ENCODE measurements around the gene PCDHGA10.

The PCDHGA10 gene

DNA sequence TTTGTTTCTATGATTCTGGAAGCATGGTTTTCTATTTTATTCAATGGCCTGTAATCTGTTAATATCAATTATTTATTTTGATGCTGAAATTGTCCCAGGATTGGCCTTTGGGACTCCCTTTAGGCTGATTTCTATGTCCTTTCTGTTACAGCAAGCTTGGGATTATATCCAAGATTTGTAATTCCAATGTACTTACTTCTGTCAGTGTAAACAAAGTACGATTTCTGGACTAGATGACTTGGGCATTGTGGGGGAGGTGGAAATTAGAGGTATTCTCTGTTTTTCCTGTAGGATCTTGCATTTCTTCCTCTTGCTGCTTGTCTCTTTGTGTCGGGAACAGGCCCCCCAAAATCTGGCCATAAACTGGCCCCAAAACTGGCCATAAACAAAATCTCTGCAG lies 21.2 kb downstream of the PCDHGA10 start:
- H3K4me3 ChIP-seq (ENCODE audit: low read length): no peak overlapping the region
- DNase-seq (ENCODE audit: low read depth): no peak
- TF ChIP-seq, protein P1, sequence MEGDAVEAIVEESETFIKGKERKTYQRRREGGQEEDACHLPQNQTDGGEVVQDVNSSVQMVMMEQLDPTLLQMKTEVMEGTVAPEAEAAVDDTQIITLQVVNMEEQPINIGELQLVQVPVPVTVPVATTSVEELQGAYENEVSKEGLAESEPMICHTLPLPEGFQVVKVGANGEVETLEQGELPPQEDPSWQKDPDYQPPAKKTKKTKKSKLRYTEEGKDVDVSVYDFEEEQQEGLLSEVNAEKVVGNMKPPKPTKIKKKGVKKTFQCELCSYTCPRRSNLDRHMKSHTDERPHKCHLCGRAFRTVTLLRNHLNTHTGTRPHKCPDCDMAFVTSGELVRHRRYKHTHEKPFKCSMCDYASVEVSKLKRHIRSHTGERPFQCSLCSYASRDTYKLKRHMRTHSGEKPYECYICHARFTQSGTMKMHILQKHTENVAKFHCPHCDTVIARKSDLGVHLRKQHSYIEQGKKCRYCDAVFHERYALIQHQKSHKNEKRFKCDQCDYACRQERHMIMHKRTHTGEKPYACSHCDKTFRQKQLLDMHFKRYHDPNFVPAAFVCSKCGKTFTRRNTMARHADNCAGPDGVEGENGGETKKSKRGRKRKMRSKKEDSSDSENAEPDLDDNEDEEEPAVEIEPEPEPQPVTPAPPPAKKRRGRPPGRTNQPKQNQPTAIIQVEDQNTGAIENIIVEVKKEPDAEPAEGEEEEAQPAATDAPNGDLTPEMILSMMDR (conservative IDR thresholded peaks at IDR 0.05; ENCODE audit: low read depth, low read length): no peak

DNA sequence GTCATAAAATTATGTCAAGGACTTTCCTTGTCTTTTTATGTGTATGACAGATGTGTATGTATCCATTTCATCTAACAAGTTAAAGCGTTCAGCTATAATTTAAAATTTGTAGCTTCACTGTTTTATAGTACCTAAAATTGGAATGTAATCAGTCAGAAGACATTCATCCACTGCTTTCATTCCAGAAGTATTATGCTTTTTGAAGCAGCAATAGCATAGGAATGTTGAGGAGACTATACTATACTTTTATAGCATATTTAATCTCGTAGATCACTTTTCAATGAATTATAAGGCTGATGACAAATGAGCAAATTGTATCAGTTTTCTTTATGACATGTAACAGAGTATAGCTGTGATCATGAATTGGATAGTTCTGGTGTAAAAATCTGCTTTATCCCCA lies 24.4 kb downstream of the PCDHGA10 start:
- no peak overlapping the region for H3K4me3 ChIP-seq (ENCODE audit: low read length)
- DNase-seq (ENCODE audit: low read depth): no peak

GRCh38 chr5:141439411-141440141 lies 26.8 kb downstream of the PCDHGA10 start:
- H3K4me3 ChIP-seq (ENCODE audit: low read length): no peak overlapping the region
- DNase-seq (ENCODE audit: low read depth): no peak
- TF ChIP-seq, protein P1 (conservative IDR thresholded peaks at IDR 0.05; ENCODE audit: low read depth, low read length): no peak

More for the DNA sequence above, 24.4 kb downstream of the PCDHGA10 start:
- TF ChIP-seq, protein P1 (conservative IDR thresholded peaks at IDR 0.05; ENCODE audit: low read depth, low read length): no peak

DNA sequence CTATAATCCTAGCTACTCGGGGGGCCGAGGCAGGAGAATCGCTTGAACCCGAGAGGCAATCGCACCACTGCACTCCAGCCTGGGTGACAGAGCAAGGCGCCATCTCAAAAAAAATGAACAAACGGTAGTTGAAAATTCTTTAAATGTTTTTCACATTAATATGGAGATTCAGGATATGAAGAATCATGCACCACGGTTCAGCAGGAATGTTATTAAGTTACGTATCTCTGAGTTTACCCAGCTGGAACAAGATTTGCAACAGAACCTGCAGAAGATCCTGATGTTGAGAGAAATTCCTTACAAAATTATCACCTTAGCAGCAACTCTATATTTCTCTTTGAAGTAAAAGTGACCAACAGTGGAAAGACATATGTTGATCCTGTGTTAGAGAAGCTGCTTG lies 27.6 kb downstream of the PCDHGA10 start:
- DNase-seq (ENCODE audit: low read depth): no peak
- H3K4me3 ChIP-seq (ENCODE audit: low read length): no peak overlapping the region
- TF ChIP-seq, protein P1 (conservative IDR thresholded peaks at IDR 0.05; ENCODE audit: low read depth, low read length): no peak

DNA sequence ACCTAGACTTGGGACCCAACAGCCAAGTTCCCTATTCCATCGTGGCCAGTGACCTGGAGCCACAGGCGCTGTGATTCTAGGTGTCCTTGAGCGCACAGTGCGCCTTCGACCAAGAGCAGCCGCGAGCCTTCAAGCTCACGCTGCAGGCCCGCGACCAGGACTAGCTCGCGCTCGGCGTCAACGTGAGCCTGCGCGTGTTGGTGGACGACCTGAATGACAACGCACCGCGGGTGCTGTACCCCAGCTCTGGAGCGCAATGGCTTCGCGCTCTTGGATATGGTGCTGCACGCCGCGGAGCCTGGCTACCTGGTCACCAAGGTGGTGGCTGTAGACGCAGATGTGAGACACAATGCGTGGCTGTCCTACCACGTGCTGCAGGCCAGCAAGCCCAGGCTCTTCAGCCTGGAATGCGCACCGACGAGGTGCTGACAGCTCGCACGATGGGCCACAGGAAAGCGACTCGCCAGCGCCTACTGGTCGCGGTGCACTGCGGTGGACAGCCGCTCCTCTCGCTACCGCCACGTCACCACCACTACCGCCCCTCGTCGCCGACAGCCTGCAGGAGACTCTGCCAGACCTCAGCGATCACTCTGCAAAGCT lies 28.9 kb downstream of the PCDHGA10 start:
- no peak overlapping the region for H3K4me3 ChIP-seq (ENCODE audit: low read length)
- TF ChIP-seq, protein P1 (conservative IDR thresholded peaks at IDR 0.05; ENCODE audit: low read depth, low read length): no peak
- no peak for DNase-seq (ENCODE audit: low read depth)

DNA sequence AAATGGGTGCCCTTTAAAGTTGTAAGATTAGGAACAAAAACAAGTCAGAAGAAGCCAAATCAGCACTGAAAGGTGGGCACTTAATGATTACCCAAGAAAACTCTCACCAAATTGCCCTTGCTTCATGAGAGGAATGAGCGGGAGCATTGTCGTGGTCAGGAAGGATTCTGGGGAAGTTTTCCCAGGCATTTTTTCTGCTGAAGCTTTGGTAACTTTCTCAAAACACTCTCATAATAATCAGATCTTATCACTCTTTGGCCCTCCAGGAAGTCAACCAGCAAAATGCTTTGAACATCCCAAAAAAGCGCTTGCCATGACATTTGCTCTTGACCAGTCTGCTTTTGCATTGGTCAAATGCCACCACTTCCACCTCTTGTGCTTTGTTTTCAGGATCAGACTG lies 52.6 kb downstream of the PCDHGA10 start:
- TF ChIP-seq, protein P1 (conservative IDR thresholded peaks at IDR 0.05; ENCODE audit: low read depth, low read length): no peak
- no peak overlapping the region for H3K4me3 ChIP-seq (ENCODE audit: low read length)
- no peak for DNase-seq (ENCODE audit: low read depth)

Data from retinal pigment epithelial cell (primary cell).